ENCODE measurements around the gene CXorf38. TPM values are rescaled to one million over a fixed set of nuclear protein-coding genes. Genes with fewer than 3 reads are reported as not detected.
A peak's percentile ranks its signal among the peaks of the same experiment; 100 is the strongest.

The CXorf38 gene, protein sequence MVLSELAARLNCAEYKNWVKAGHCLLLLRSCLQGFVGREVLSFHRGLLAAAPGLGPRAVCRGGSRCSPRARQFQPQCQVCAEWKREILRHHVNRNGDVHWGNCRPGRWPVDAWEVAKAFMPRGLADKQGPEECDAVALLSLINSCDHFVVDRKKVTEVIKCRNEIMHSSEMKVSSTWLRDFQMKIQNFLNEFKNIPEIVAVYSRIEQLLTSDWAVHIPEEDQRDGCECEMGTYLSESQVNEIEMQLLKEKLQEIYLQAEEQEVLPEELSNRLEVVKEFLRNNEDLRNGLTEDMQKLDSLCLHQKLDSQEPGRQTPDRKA
- total RNA-seq (10.2 and 11.3 TPM in 2 replicates), polyA plus RNA-seq (5.5 and 6.1 TPM in 2 replicates)

DNA sequence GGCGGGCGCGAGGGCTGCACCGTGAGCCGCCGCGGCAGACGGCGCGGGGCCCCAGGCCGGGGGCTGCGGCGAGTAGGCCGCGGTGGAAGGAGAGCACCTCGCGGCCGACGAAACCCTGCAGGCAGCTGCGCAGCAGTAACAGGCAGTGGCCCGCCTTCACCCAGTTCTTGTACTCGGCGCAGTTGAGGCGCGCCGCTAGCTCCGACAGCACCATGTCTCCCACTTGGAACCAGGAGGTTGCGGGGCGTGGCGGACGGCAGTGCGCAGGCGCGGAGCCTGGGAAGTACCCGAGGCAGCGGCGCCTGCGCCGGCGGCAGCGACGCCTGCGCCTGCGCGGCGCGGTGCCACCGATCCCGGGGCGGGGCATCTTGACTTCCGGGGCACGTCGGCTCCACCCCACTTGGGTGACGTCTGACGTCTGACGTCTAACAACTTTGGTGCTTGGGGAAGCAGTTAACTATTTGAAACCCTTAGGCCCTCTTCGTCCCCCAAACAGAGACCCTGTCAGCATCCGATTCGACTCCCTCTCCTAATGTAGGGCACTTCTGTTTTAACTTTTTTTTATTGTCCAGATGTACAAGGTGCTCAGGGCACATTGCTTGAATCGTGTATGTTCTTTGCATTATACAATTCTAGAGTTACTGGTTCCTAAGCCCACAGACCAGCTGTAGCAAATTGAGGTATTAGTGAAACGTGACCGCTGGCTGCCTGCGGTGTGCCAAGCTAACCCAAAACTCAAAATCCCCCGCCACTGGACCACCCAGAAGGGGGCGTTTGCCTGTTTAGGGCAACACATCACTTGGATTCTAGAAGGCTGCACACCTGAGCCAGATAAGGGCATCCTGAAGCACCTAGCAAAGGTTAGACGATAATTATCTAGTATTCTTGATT lies at the start of gene CXorf38:
CXorf38 (minus strand) TSS at position 255 of the 891 bp plus-strand sequence; CDS start at position 214, 41 bp downstream.
- peaks cover 30% of the 10 kb centered on the region for H3K79me2 ChIP-seq
- TF ChIP-seq EZH2 (IDR thresholded peaks at IDR 0.05; ENCODE audit: borderline replicate concordance) (no peak), EZH2phosphoT487 (IDR thresholded peaks at IDR 0.05; ENCODE audit: low read depth, severe bottlenecking, unreplicated experiment) (no peak), CTCF (IDR thresholded peaks at IDR 0.05; ENCODE audit: poor library complexity) (no peak)
- H4K20me1 ChIP-seq (ENCODE audit: insufficient read depth, poor library complexity, severe bottlenecking): no peaks in the 10 kb centered on the region
- no peaks in the 10 kb centered on the region for H3K9me3 ChIP-seq (ENCODE audit: low read depth)
- no peaks in the 10 kb centered on the region for H3K27me3 ChIP-seq
- H3K36me3 ChIP-seq (replicated peaks; ENCODE audit: insufficient read depth, low read depth): no peaks in the 10 kb centered on the region
- H3K27ac ChIP-seq: peak within 1 kb of the TSS; percentile 85
- WGBS (ENCODE audit: low lambda C conversion rate, missing lambda C conversion rate): 61% methylated on average over 64 of the region's 66 CpGs
- DNase-seq (ENCODE audit: low spot score): peak; percentile 94
- H3K4me2 ChIP-seq: peak within 1 kb of the TSS; percentile 81
- H2AFZ ChIP-seq: peak within 1 kb of the TSS; percentile 78
- no peaks in the 10 kb centered on the region for H3K9me2 ChIP-seq (replicated peaks; ENCODE audit: insufficient read depth)
- peak within 1 kb of the TSS; percentile 50 for H3K4me3 ChIP-seq
- H3K4me1 ChIP-seq (ENCODE audit: insufficient read depth): peaks cover 4% of the 10 kb centered on the region

- DNase-seq (ENCODE audit: low spot score): no peak
- no peaks in the 10 kb centered on the region for H3K4me1 ChIP-seq (ENCODE audit: insufficient read depth)
- H2AFZ ChIP-seq: no peak overlapping the region
- H3K27ac ChIP-seq: no peak overlapping the region
- no peaks in the 10 kb centered on the region for H3K9me2 ChIP-seq (replicated peaks; ENCODE audit: insufficient read depth)
- H3K27me3 ChIP-seq: no peaks in the 10 kb centered on the region
- H3K36me3 ChIP-seq (replicated peaks; ENCODE audit: insufficient read depth, low read depth): peaks cover 5% of the 10 kb centered on the region
- no peaks in the 10 kb centered on the region for H3K79me2 ChIP-seq
- no peaks in the 10 kb centered on the region for H3K9me3 ChIP-seq (ENCODE audit: low read depth)
- no peaks in the 10 kb centered on the region for H4K20me1 ChIP-seq (ENCODE audit: insufficient read depth, poor library complexity, severe bottlenecking)
- WGBS (ENCODE audit: low lambda C conversion rate, missing lambda C conversion rate): 89% methylated on average over 1 of the region's 1 CpG
- TF ChIP-seq EZH2phosphoT487 (IDR thresholded peaks at IDR 0.05; ENCODE audit: low read depth, severe bottlenecking, unreplicated experiment) (no peak), CTCF (IDR thresholded peaks at IDR 0.05; ENCODE audit: poor library complexity) (no peak), EZH2 (IDR thresholded peaks at IDR 0.05; ENCODE audit: borderline replicate concordance) (no peak)
- H3K4me2 ChIP-seq: no peak overlapping the region
- no peak overlapping the region for H3K4me3 ChIP-seq
Observed at GRCh38 chrX:40694802-40695201, 47.4 kb upstream of the CXorf38 start.

DNA sequence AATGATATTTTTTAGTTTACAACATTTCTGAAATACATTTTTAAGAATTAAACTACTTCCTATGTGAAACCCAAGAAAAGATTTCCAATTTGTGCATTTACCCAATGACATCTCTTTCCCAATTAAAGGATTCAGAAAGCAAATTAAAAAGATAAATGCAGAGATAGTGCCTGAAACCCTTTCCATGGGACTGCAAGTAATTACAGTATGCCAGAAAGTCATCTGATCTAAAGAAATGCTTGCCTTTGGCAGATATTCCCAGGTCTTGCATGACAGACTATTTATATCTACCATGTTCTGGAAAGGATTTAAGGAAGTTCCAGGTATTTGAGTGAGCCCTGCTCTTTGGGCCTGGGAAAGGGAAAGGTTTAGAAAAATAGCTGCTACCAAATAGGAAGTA lies 41.6 kb upstream of the CXorf38 start:
- TF ChIP-seq EZH2 (IDR thresholded peaks at IDR 0.05; ENCODE audit: borderline replicate concordance) (no peak), EZH2phosphoT487 (IDR thresholded peaks at IDR 0.05; ENCODE audit: low read depth, severe bottlenecking, unreplicated experiment) (no peak)
- no peak for DNase-seq (ENCODE audit: low spot score)
- H3K4me2 ChIP-seq: no peak overlapping the region
- H3K79me2 ChIP-seq: no peaks in the 10 kb centered on the region
- H3K27ac ChIP-seq: no peak overlapping the region
- H4K20me1 ChIP-seq (ENCODE audit: insufficient read depth, poor library complexity, severe bottlenecking): no peaks in the 10 kb centered on the region
- H3K9me3 ChIP-seq (ENCODE audit: low read depth): no peaks in the 10 kb centered on the region
- no peaks in the 10 kb centered on the region for H3K9me2 ChIP-seq (replicated peaks; ENCODE audit: insufficient read depth)
- H3K4me1 ChIP-seq (ENCODE audit: insufficient read depth): no peaks in the 10 kb centered on the region
- H3K27me3 ChIP-seq: no peaks in the 10 kb centered on the region
- no peak overlapping the region for H3K4me3 ChIP-seq
- no peak overlapping the region for H2AFZ ChIP-seq
- no peaks in the 10 kb centered on the region for H3K36me3 ChIP-seq (replicated peaks; ENCODE audit: insufficient read depth, low read depth)

- DNase-seq (ENCODE audit: low spot score): no peak
- Histone ChIP-seq H3K27ac (no peak overlapping the region), H2AFZ (no peak overlapping the region), H3K4me3 (no peak overlapping the region), H3K4me2 (no peak overlapping the region), H3K9me2 (replicated peaks; ENCODE audit: insufficient read depth) (no peaks in the 10 kb centered on the region), H3K79me2 (no peaks in the 10 kb centered on the region), H3K9me3 (ENCODE audit: low read depth) (no peaks in the 10 kb centered on the region), H4K20me1 (ENCODE audit: insufficient read depth, poor library complexity, severe bottlenecking) (no peaks in the 10 kb centered on the region), H3K36me3 (replicated peaks; ENCODE audit: insufficient read depth, low read depth) (no peaks in the 10 kb centered on the region), H3K27me3 (no peaks in the 10 kb centered on the region), H3K4me1 (ENCODE audit: insufficient read depth) (no peaks in the 10 kb centered on the region)
- no peak for TF ChIP-seq EZH2 (IDR thresholded peaks at IDR 0.05; ENCODE audit: borderline replicate concordance)
- WGBS (ENCODE audit: low lambda C conversion rate, missing lambda C conversion rate): 91% methylated on average over 3 of the region's 3 CpGs
Observed at GRCh38 chrX:40687169-40687568, 39.8 kb upstream of the CXorf38 start.
